ENCODE measurements around the gene UBA52. TPM values are rescaled to one million over a fixed set of nuclear protein-coding genes. Genes with fewer than 3 reads are reported as not detected.

The UBA52 gene
- total RNA-seq, 1 experiment from 2014 or later: 1,265 TPM

GRCh38 chr19:18620311-18620710 is 48.7 kb downstream of the UBA52 start:
- H3K4me1 Mint-ChIP-seq: no peaks in the 10 kb centered on the region
- peaks cover 0 to 7% (median 4%) of the 10 kb centered on the region in 3 experiments; a peak in 4 of 7 replicates for H3K36me3 Mint-ChIP-seq (ENCODE audit: insufficient read depth in 1 of 3, low read depth in 3 of 3)
- no peaks in the 10 kb centered on the region for H3K79me1 ChIP-seq (ENCODE audit: insufficient read depth, low read depth, low read length, poor library complexity, severe bottlenecking)
- H3K4ac ChIP-seq (ENCODE audit: low read depth, low read length): no peak overlapping the region
- H2BK15ac ChIP-seq (ENCODE audit: low read depth, low read length): no peak overlapping the region
- H3K79me2 ChIP-seq (ENCODE audit: insufficient read depth, low read length): no peaks in the 10 kb centered on the region
- no peak overlapping the region for H3K56ac ChIP-seq (ENCODE audit: insufficient read length, low read depth, low read length)
- H2BK5ac ChIP-seq (ENCODE audit: insufficient read length, low read length): no peak overlapping the region
- H2AFZ ChIP-seq (ENCODE audit: low read length): no peak overlapping the region
- H3K4me3 Mint-ChIP-seq: no peak overlapping the region
- no peak overlapping the region for H2BK12ac ChIP-seq (ENCODE audit: insufficient read length, low read depth, low read length)
- H2BK20ac ChIP-seq (ENCODE audit: low read depth, low read length, poor library complexity, severe bottlenecking): no peak overlapping the region
- H3K27ac ChIP-seq (ENCODE audit: insufficient read length, low read depth, low read length): no peak overlapping the region
- no peak overlapping the region for H3K14ac ChIP-seq (ENCODE audit: insufficient read depth, low read length)
- no peak overlapping the region for H3T11ph ChIP-seq (ENCODE audit: low read length)
- H3K18ac ChIP-seq (ENCODE audit: insufficient read length, low read depth, low read length): no peak overlapping the region
- no peak for DNase-seq
- no peaks in the 10 kb centered on the region for H3K4me1 ChIP-seq (ENCODE audit: insufficient read depth, low read length)
- peaks cover 5 to 6% of the 10 kb centered on the region in 2 experiments; a peak in 4 of 5 replicates for H3K9me3 Mint-ChIP-seq
- H3K9ac ChIP-seq (ENCODE audit: extremely low read depth, insufficient read length, low read length): no peak overlapping the region
- no peaks in the 10 kb centered on the region for H4K20me1 ChIP-seq (ENCODE audit: control insufficient read depth, insufficient read depth, insufficient read length)
- H3K27me3 ChIP-seq (ENCODE audit: insufficient read depth, low read length): 0 out of 2 replicates have a peak, but pooled peaks cover under 1% of the 10 kb centered on the region
- H4K91ac ChIP-seq (ENCODE audit: insufficient read length, low read depth, low read length): no peak overlapping the region
- no peak overlapping the region for H3K23ac ChIP-seq (ENCODE audit: insufficient read length, low read depth, low read length)
- no CpG with 5 or more reads among the region's 10 CpGs for WGBS (ENCODE audit: extremely low coverage, insufficient read length, low lambda C conversion rate)
- peaks cover 60% of the 10 kb centered on the region for H3K27me3 Mint-ChIP-seq (ENCODE audit: low read depth)
- H4K8ac ChIP-seq (replicated peaks; ENCODE audit: insufficient read length, low read depth, low read length): no peak overlapping the region
- H3K23me2 ChIP-seq (ENCODE audit: insufficient read length, low read depth, low read length, poor library complexity, severe bottlenecking): no peaks in the 10 kb centered on the region
- H3K27ac Mint-ChIP-seq: no peak overlapping the region
- H4K5ac ChIP-seq (ENCODE audit: insufficient read length, low read depth, low read length): no peak overlapping the region
- no peak overlapping the region for H2AK5ac ChIP-seq (ENCODE audit: insufficient read length, low read length)
- no peak for TF ChIP-seq CTCF (conservative IDR thresholded peaks at IDR 0.05)
- no peaks in the 10 kb centered on the region for H3K9me3 ChIP-seq (ENCODE audit: control insufficient read depth, low read depth, low read length)
- H2BK120ac ChIP-seq (ENCODE audit: low read depth, low read length, poor library complexity, severe bottlenecking): no peak overlapping the region
- H3K4me2 ChIP-seq (ENCODE audit: insufficient read depth, insufficient read length, low read length): no peak overlapping the region

All from H9 (cell line).